Measurements from ENCODE around the gene WDPCP.

- TF ChIP-seq CTCF (IDR thresholded peaks at IDR 0.05 in 8 of 11, conservative IDR thresholded peaks at IDR 0.05 in 3 of 11) (no peak), POLR2AphosphoS5 (IDR thresholded peaks at IDR 0.05) (no peak)
Observed at GRCh38 chr2:63425606-63426005, 162.7 kb downstream of the WDPCP start.

Data from spleen (tissue), 7 donors.